WTC11 (cell line): ENCODE data around the gene SLC25A40. TPM values are rescaled to one million over a fixed set of nuclear protein-coding genes. Genes with fewer than 3 reads are reported as not detected.
A peak's percentile ranks its signal among the peaks of the same experiment; 100 is the strongest.
"Not testable (repeated sequence)": the region's sequence is repeated elsewhere in the genome, so short reads cannot be mapped to it uniquely, and the experiment has no call there.

Source experiments
- ATAC-seq: fragments of 200-7000 bp; cut with Tn5 transposase; 2 replicates; pipeline ENCODE4 v1.10.0; 2021; ENCODE audit warnings: mild to moderate bottlenecking, moderate library complexity
- CTCF ChIA-PET: fragments of 300-600 bp; sonication (Branson Sonifier 250); formaldehyde crosslinking; loops from one replicate; lab custom pipeline; 2021; ENCODE audit warnings: antibody characterized with exemption; lab: Charles Lee
- POLR2A ChIA-PET: fragments of 350-600 bp; sonication (Branson Sonifier 250); formaldehyde crosslinking; loops from one replicate; lab custom pipeline; 2021; ENCODE audit warnings: antibody characterized with exemption; lab: Charles Lee
- DNase-seq: peaks from one replicate; pipeline ENCODE4 v3.0.0; 2021; ENCODE audit warnings: low spot score
- H3K27ac Mint-ChIP-seq: 2 replicates; pipeline ENCODE4 v1.8.0; 2021; ENCODE audit warnings: mixed read lengths
- H3K27me3 Mint-ChIP-seq: 2 replicates; pipeline ENCODE4 v1.8.0; 2021; ENCODE audit warnings: low read depth, mild to moderate bottlenecking, moderate library complexity, mixed read lengths
- H3K36me3 Mint-ChIP-seq: 2 replicates; pipeline ENCODE4 v1.8.0; 2021; ENCODE audit warnings: mixed read lengths
- H3K4me1 Mint-ChIP-seq: 2 replicates; pipeline ENCODE4 v1.8.0; 2022; ENCODE audit warnings: mixed read lengths
- H3K4me3 Mint-ChIP-seq: 2 replicates; pipeline ENCODE4 v1.8.0; 2021; ENCODE audit warnings: mild to moderate bottlenecking, moderate library complexity, mixed read lengths
- H3K9me3 Mint-ChIP-seq: 2 replicates; pipeline ENCODE4 v1.8.0; 2021; ENCODE audit warnings: mixed read lengths
- ATF6 ChIP-seq: sonication (generic); formaldehyde crosslinking; IDR thresholded peaks from 2 replicates; pipeline ENCODE4 v1.8.1; 2023; ENCODE audit warnings: mild to moderate bottlenecking, missing genetic modification reagents
- CREB1 ChIP-seq: sonication (generic); formaldehyde crosslinking; IDR thresholded peaks from 2 replicates; pipeline ENCODE4 v1.8.0; 2023; ENCODE audit warnings: mild to moderate bottlenecking, missing genetic modification reagents
- EMX1 ChIP-seq: fragments of 250-450 bp; sonication (Bioruptor Pico); IDR thresholded peaks from 2 replicates; pipeline ENCODE4 v1.8.0; 2021; ENCODE audit warnings: mild to moderate bottlenecking
- JAZF1 ChIP-seq: fragments of 250-450 bp; sonication (Bioruptor Pico); IDR thresholded peaks from 2 replicates; pipeline ENCODE4 v1.9.0; 2021; ENCODE audit warnings: moderate library complexity, mild to moderate bottlenecking, inconsistent platforms
- JUN ChIP-seq: sonication (generic); formaldehyde crosslinking; IDR thresholded peaks from 2 replicates; pipeline ENCODE4 v1.8.0; 2023; ENCODE audit warnings: mild to moderate bottlenecking, missing genetic modification reagents
- KAT7 ChIP-seq: sonication (generic); formaldehyde crosslinking; IDR thresholded peaks from 2 replicates; pipeline ENCODE4 v1.8.1; 2023; ENCODE audit warnings: missing genetic modification reagents, mild to moderate bottlenecking, borderline replicate concordance
- MXD4 ChIP-seq: fragments of 250-450 bp; sonication (Bioruptor Pico); IDR thresholded peaks from 2 replicates; pipeline ENCODE4 v1.8.0; 2021; ENCODE audit warnings: mild to moderate bottlenecking, moderate library complexity, borderline replicate concordance
- NFE2L1 ChIP-seq: sonication (generic); formaldehyde crosslinking; IDR thresholded peaks from 2 replicates; pipeline ENCODE4 v1.8.1; 2023; ENCODE audit warnings: missing genetic modification reagents
- NFYB ChIP-seq: sonication (generic); formaldehyde crosslinking; conservative IDR thresholded peaks from 2 replicates; pipeline ENCODE4 v1.8.0; 2022; ENCODE audit warnings: low read depth, missing genetic modification reagents
- NR3C1 ChIP-seq: sonication (generic); formaldehyde crosslinking; conservative IDR thresholded peaks from 2 replicates; pipeline ENCODE4 v1.8.1; 2023; ENCODE audit warnings: low read depth, mild to moderate bottlenecking, missing genetic modification reagents
- PRDM15 ChIP-seq: sonication (generic); formaldehyde crosslinking; IDR thresholded peaks from 2 replicates; pipeline ENCODE4 v1.8.0; 2022; ENCODE audit warnings: missing genetic modification reagents
- PRRX2 ChIP-seq: fragments of 250-450 bp; sonication (Bioruptor Pico); IDR thresholded peaks from 2 replicates; pipeline ENCODE4 v1.8.0; 2021; ENCODE audit warnings: mild to moderate bottlenecking
- SOX15 ChIP-seq: fragments of 250-450 bp; sonication (Bioruptor Pico); IDR thresholded peaks from 2 replicates; pipeline ENCODE4 v1.9.0; 2021; ENCODE audit warnings: mild to moderate bottlenecking
- STAT6 ChIP-seq: sonication (generic); formaldehyde crosslinking; conservative IDR thresholded peaks from 2 replicates; pipeline ENCODE4 v1.8.1; 2023; ENCODE audit warnings: mild to moderate bottlenecking, low read depth, missing genetic modification reagents, moderate library complexity
- TP53 ChIP-seq: sonication (generic); formaldehyde crosslinking; IDR thresholded peaks from 2 replicates; pipeline ENCODE4 v1.8.1; 2023; ENCODE audit warnings: mild to moderate bottlenecking, missing genetic modification reagents
- ZBTB21 ChIP-seq: sonication (generic); formaldehyde crosslinking; IDR thresholded peaks from 2 replicates; pipeline ENCODE4 v1.8.1; 2023; ENCODE audit warnings: mild to moderate bottlenecking, missing genetic modification reagents, borderline replicate concordance
- total RNA-seq: library from RNA; stranded (reverse); gene quantifications from 3 replicates; pipeline ENCODE4 v1.2.3, GENCODE V29; 2021

Gene SLC25A40
- total RNA-seq, 1 experiment from 2014 or later, result 18.1 TPM

- no peak for TF ChIP-seq PRDM15 (CRISPR knock-in tag)
- no peak for TF ChIP-seq CREB1
- no peak for TF ChIP-seq SOX15 (CRISPR knock-in tag)
- no peak for TF ChIP-seq NFYB (CRISPR knock-in tag)
- no peak for TF ChIP-seq TP53
- no peak for TF ChIP-seq KAT7
Measured at GRCh38 chr7:87912121-87912520, 36.0 kb upstream of the SLC25A40 start (continued).

- H3K4me1 Mint-ChIP-seq, POLR2A ChIA-PET, H3K27me3 Mint-ChIP-seq, DNase-seq, H3K4me3 Mint-ChIP-seq, H3K9me3 Mint-ChIP-seq, H3K27ac Mint-ChIP-seq: not testable (repeated sequence)
- H3K36me3 Mint-ChIP-seq, result peaks cover 19% of the 10 kb centered on the region
- CTCF ChIA-PET, result interaction anchor here (0.9 kb wide), 1 partner anchor 18 kb away, joined by 5 read pairs; no protein-coding TSS in a partner anchor
- peak; percentile 71 for ATAC-seq
Measured at GRCh38 chr7:87908814-87909213, 32.7 kb upstream of the SLC25A40 start.

GRCh38 chr7:87907136-87907906 lies 31.2 kb upstream of the SLC25A40 start:
- H3K27me3 Mint-ChIP-seq, ATAC-seq, H3K4me1 Mint-ChIP-seq, H3K4me3 Mint-ChIP-seq, CTCF ChIA-PET, H3K9me3 Mint-ChIP-seq, DNase-seq: not testable (repeated sequence)
- POLR2A ChIA-PET, result interaction anchor here (0.8 kb wide), 1 partner anchor 36 kb away, joined by 3 read pairs; no protein-coding TSS in a partner anchor
- H3K27ac Mint-ChIP-seq, result peak overlapping the region; percentile 60; the same call in 1 of the 2 replicates
- H3K36me3 Mint-ChIP-seq, result peaks cover 26% of the 10 kb centered on the region

- DNase-seq, result no peak
- H3K4me1 Mint-ChIP-seq, result no peaks in the 10 kb centered on the region
- no peak overlapping the region for H3K27ac Mint-ChIP-seq
- H3K9me3 Mint-ChIP-seq, result no peaks in the 10 kb centered on the region
- POLR2A ChIA-PET, result no interaction called here
- no peak for TF ChIP-seq ATF6 (CRISPR knock-in tag)
- no peak for TF ChIP-seq MXD4
- TF ChIP-seq PRRX2 (CRISPR knock-in tag), result no peak
- TF ChIP-seq NR3C1 (CRISPR knock-in tag), result no peak
- no peak for TF ChIP-seq JAZF1 (CRISPR knock-in tag)
- TF ChIP-seq ZBTB21 (CRISPR knock-in tag), result no peak
- TF ChIP-seq JUN (CRISPR knock-in tag), result no peak
- no peak for TF ChIP-seq KAT7
- no peak for TF ChIP-seq EMX1 (CRISPR knock-in tag)
- no peak for TF ChIP-seq STAT6 (CRISPR knock-in tag)
- no peak for TF ChIP-seq NFE2L1 (CRISPR knock-in tag)
- TF ChIP-seq TP53, result no peak
- TF ChIP-seq, all 79 proteins: peak for 0
- CTCF ChIA-PET, result no interaction called here
- ATAC-seq, result no peak
- no peak overlapping the region for H3K4me3 Mint-ChIP-seq
- no peaks in the 10 kb centered on the region for H3K27me3 Mint-ChIP-seq
- H3K36me3 Mint-ChIP-seq, result peaks cover 67% of the 10 kb centered on the region
Measured at GRCh38 chr7:87899255-87899654, 23.1 kb upstream of the SLC25A40 start.
